GM10847 (cell line): Measurements from ENCODE around the gene LILRB2.
"Not testable (repeated sequence)": the region's sequence is repeated elsewhere in the genome, so short reads cannot be mapped to it uniquely, and the experiment has no call there.

ENCODE experiments used
- POLR2A ChIP-seq: IDR thresholded peaks from 2 replicates; pipeline ENCODE4 v1.6.1; 2011; ENCODE audit not compliant: insufficient read length; ENCODE audit errors: extremely low read depth

LILRB2 gene

DNA sequence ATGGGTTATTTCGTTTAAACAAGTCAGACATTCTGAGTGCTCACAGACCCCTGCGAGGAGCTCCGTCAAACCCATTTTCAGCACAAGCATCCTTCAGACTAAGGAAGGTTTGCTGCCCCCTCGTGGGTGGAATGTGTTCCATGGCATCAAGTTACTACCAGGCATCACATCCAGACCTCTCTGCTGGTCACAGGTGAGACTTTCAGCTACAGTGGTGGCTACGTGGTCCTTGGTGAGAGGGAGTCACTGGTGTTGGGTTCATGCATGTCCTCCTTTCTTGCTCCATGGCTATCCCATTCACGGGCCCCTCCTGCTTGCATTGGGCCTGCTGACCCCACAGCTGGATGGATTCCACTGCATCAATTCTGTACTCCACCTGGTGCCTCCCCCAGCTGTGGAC is 14.8 kb downstream of the LILRB2 start:
- TF ChIP-seq POLR2A: no peak

DNA sequence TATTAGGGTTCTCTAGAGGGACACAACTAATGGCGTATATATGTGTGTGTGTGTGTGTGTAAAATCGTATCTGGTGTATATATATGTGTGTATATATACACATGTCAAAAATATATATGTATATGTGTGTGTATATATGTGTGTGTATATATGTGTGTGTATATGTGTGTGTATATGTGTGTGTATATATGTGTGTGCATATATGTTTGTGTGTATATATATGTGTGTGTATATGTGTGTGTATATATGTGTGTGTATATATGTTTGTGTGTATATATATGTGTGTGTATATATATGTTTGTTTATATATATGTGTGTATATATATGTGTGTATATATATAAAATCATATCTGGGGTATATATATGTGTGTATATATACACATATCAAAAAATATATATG is 18.4 kb downstream of the LILRB2 start:
- TF ChIP-seq POLR2A: no peak

DNA sequence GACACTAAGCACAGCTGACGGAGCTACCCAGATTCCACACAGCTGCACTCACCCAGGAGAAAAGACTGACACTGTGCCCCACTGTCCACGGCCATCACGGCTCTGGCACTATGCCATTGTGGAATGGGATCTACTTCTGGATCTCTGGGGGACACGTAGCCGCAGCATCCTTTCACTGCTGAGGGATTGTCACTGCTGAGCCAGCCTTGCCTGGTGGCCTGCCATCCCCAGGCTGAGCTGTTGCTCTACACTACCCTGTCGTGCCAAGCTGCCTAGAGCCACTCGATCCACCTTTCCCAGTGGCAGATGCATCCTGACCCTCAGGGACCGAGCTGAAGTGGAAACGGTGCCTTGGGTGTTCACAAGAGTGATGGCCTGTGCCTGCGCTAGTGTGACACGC is 18.8 kb downstream of the LILRB2 start:
- TF ChIP-seq POLR2A: no peak

DNA sequence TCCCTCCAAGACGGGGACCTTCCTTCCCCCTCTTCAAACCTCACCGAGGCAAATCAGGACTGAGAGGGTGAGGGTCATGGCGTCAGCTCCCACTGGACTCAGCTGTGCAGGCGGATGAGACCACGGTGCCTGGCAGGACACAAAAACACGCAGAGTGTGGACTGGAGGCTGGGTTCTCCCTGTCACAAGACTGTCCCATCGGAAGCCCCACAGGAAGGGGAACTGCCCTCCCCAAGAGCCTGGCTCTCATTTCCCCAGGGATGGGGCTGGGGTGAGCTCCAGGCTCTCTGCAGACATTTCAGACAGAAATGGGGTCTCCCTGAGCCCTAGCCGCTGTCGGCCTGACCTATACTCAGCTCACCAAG is 23.8 kb downstream of the LILRB2 start, which contains the start of gene LILRB5:
TSS of gene LILRB5 (minus strand) at position 158 of the 365 bp plus-strand sequence. CDS start at position 78, 80 bp downstream.
- TF ChIP-seq POLR2A: no peak

DNA sequence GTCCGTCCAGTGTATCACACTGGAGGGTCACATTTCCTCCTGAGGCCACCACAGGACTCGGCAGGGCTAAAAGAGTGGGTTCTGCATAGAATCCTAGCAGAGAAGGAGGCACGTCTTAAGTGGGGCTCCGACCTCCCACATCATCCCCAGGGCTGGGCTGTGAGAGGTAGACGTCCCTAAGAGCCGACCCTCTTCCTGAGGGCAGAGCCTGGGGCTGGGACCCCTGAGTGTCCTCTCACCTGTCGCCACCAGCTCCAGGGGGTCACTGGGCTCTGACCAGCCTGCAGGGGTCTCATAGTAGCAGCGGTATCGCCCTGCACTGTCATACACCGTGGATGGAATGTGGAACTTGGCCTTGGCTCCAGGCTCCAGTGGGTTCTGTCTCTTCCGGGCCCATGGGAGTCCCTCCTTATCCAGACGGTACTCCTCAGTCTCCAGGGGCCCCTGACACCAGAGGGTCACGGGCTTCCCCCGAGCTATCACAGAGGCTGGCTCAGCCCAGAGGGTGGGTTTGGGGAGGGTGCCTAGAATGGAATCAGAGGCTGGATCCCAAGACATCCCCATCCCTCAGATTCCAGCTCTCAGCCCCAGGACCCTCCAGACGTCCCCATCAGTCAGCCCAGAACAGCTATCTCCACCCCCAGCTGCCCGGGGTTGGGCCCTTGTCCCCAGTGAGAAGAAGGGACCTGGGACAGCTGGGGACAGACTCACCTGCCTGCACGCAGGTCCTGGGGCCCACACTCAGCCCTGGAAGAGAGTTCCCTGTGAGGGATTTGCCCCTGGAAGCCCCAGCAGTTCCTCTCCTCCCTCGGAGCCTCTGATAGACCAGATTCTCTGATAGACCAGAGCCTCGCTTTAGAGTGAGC is 24.4 kb downstream of the LILRB2 start:
- TF ChIP-seq POLR2A: no peak

DNA sequence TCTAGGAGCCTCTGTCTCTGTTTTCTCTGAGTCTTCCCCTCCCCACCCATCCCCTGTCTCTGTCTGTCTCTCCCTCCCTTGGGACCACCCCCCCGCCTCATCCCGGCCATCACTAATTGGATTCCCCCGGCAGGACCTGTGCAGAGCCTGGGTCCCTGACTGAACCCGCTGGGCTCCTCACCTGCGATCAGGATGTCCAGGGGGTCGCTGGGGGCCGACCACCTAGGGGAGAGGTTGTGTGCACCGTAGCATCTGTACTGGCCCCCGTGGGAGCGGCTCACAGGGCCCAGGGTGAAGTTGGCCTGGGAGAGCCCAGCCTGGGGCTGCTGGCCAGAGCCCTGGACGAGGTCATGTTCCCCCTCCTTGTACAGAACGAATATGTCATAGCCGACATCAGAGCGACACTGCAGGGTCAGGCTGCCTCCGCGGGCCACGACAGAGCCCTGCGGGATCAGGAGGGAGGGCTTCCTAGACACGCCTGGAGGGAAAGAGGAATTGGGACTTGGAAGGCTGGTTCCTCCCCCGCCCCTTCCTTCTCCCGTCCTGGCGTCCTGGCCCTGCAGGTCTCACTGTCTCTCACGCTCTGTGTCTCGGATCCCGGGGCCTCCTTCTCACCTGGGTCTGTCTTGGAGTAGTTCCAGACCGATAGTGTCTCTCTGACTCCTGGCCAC is 25.7 kb downstream of the LILRB2 start:
- no peak for TF ChIP-seq POLR2A

DNA sequence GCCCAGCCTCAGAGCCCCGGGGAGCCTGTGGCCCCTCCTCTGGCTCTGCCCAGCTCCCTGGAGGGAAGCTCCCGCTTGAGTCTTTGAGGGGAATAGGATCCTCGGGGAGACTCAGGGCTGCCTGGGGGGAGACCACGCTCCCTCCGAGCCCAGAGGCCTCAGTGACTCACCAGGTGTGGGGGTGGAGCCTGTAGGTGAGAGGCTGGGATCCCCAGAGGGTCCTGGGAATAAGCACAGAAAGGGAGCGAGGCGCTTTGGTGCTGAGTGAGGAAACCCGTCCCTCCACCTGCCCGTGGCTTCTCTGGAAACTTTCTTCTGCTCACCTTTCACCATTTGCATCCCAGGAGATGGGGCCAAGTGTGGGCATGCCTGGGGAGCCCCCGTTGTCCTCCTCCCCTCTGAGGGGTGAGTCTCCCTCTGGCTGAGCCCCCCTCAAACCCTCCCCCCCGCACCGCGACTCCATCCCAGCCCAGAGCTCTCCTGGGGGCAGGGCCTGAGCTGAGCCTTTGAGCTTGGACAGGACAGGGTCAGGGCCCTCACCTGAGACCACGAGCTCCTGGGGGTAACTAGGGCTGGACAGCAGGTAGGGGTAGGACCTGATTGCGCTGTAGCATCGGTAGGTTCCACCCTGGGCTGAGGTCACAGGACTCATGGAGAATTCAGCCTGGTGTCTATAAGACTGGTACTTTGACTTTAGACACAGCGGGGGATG is 26.6 kb downstream of the LILRB2 start:
- no peak for TF ChIP-seq POLR2A

DNA sequence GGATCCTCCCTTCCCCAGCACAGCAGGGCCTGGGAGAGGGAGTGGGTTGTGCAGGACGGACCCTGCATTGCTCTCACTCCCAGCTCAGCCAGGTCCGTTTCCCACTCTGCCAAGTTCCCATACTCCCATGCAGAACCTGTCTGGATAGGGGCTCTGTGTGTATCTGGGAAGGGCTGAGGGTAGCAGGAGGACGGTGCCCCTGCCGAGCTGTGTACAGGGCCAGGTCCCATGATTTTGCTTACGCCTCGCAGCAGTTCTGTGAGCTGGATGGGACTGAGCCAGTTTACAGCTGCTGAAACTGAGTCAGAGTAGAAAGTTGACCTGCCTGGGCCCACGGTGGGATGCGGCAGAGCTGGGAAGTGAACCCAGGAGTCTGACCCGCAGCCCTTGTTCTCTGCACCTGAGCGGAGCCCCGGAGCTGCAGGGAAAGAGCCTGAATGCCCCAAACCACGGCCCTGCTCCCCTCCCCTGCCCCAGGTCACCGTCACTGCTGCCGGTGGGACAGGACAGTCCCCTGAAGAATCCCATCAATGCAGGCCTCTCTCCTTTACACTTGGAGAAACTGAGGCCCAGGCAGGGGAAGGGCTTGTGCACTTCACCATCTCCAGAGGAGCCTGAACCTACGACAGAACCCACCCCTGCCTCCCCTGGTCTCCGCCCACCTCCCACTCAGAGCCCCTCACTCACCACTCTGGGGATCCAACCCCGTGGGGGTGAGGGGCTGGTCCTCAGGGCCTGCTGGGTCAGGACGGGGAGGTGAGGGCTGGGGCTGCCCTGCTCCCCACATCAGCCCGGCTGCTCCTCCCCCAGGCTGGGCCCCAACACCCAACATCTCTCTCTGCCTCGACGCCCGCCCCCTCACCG is 27.3 kb downstream of the LILRB2 start:
- no peak for TF ChIP-seq POLR2A

DNA sequence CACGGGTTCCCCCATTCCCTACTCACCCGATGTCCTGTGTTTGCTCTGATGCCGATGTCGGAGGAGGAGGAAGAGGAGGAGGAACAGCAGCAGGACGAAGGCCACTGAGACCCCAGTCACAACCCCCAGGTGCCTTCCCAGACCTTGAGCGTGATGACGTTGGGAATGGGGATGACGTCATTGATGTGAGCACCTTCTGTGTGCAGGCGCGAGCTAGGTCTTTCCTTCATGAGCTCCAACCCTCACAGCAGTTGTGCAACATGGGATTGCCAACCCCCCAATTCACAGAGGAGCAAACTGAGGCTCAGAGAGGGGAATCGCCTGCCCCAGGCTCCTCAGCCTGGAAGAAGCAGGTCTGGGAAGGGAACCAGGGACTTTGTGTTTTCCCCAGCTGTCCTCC is 28.1 kb downstream of the LILRB2 start:
- TF ChIP-seq POLR2A: no peak

DNA sequence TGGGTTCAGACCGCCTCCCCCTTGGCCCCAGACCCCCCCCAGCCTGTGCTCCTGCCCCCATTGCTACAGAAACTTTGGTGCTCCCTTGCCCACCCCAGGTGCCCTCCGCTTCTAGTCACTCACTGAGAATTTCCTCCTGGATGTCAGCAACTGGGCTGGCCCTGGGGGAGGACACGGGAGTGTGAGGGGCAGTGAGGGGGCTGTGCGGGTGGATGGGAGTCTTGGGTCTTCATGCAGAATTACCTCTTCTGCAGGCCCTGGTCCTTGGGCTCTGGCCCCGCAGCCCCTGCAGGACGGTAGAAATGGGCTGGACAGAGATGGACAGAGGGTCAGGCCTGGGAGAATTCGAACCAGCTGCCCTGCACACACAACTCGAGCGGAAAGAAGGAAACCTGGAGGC is 28.7 kb downstream of the LILRB2 start:
- no peak for TF ChIP-seq POLR2A

DNA sequence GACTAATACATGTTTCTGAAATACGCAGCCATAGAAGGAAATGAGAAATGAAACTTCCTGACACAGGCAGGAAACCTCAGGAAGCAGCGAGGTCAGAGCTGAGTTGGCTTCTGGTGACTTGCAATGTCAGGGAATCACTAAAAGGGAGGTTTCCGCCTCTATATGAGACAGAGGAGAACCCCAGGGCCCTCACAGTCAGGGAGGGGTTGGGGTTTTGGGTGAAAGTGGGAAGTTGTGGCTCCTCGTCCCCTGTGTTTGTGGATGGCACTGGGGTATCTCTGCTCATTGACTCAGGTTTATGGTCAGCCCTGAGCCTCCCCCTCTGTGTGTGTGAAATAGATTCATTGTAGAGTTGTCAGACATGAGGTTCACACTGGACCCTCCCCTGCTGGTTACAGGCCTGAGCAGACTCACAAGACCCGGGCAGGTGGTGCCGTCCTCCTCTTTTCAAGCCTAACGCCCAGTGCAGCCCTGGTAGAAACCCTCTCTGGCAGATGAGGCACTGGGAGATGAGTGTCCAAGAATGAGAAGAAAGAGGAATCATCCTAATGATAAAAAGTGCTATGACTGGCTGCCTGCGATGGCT is 32.8 kb downstream of the LILRB2 start:
- no peak for TF ChIP-seq POLR2A

DNA sequence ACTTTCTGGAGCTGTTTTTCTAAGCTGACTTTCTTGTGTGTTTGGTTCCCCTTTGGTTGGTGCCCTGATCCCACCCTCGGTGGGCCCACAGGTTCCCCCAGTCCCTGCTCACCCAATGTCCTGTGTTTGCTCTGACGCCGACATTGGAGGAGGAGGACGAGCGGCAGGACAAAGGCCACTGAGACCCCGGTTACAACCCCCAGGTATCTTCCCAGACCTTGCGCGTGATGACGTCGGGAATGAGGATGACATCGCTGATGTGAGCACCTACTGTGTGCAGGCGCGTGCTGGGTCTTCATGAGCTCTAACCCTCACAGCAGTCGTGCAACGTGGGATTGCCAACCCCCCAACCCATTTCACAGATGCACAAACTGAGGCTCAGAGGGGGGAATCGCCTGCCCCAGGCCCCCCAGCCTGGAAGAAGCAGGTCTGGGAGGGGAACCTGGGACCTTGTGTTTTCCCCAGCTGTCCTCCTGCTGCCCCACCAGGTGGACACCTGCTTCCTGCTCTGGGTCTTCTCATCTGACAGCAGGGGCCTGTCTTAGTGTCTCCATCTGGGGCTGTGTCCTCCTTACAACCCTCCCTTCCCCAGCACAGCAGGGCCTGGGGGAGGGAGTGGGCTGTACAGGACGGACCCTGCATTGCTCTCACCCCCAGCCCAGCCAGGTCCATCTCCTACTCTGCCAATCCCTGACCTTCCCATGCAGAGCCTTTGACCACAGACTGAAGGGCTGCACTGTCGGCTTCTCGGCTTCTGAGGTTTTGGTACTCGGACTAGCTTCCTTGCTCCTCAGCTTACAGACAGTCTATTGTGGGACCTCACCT is 33.6 kb downstream of the LILRB2 start:
- no peak for TF ChIP-seq POLR2A

DNA sequence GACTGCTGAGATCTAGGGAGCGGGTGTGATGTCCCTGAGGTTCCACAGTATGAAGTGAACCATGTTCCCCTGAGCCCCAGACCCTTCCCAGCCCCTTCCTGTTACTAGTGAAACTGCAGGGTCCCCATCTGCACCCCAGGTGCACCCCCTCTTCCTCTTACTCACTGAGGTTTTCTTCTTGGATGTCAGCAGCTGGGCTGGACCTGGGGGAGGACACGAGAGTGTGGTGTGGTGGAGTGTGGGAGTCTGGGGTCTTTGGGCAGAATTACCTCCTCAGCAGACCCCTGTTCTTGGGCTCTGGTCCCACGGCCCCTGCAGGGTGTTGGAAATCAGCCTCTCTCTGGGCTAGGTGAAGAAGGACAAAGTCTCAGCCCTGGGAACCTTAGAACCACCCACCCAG is 35.0 kb downstream of the LILRB2 start:
- no peak for TF ChIP-seq POLR2A

DNA sequence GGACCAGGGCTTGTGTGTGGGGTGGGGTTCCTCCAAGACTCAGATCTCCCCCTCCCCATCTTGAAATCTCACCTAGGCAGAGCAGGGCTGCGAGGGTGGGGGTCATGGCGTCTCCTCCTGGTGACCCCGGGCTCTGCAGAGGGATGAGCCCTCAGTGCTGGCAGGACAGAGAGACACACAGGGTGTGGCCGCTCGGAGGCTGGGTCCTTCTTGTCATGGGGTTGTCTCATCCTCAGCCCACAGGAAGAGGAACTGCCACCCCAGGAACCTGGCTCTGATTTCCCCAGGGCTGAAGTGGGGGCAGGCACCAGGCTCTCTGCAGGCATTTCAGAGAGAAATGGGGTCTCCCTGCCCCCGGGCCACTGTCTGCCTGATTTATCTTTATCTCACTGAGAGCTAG is 38.3 kb downstream of the LILRB2 start, which contains the start of gene LILRA6:
TSS of gene LILRA6 (minus strand) at position 145 of the 400 bp plus-strand sequence.
- TF ChIP-seq POLR2A: not testable (repeated sequence)
